HTR-8/SVneo (cell line): ENCODE data around the gene RND2.

Experiments used
- DNase-seq: peaks from one replicate; pipeline ENCODE4 v3.0.0; 2011; ENCODE audit warnings: low spot score, mixed read lengths; ENCODE audit not compliant: insufficient read length
- FAIRE-seq: peaks from 2 replicates; lab custom pipeline; 2011; peaks lifted over from hg19 to GRCh38; lab: Jason Lieb, UNC

RND2 gene

DNA sequence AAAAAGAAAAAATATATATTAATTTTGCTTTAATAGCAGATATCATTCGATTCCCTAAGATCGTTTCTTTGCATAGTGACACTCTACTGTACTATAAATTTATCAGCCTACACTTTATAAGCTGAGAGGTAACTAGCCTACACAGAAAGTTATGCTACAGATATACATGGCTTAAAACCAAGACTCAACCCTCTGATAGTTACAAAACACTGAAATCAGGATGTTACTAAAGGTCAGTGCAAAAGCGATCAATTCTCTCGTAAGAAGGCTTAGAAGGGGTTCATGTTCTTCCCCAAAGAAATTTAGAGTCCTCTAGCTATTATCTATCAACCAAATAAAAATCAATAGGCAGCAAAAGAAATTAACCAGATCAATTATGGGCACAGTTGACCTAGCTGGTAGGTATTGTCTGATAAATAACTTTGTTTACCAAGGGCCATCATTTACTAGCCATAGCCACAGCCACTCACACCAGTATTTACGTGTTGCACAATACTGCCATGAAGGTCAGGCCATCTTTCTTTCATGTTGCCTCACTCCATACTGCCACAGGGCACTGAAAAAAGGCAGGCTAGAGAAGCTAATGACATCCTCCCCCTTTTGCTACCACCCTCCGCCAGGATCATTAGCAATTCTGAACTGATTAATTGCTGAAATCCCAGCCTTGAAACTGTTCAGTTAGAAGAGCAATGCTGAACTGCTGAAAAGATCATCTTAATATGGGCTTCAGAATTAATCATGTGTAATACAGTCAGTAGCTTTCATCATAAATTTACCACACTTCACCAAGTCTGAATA lies 43.7 kb downstream of the RND2 start:
- DNase-seq, result no peak
- no peak for FAIRE-seq

GRCh38 chr17:43069368-43069898 lies 44.4 kb downstream of the RND2 start:
- no peak for FAIRE-seq
- no peak for DNase-seq

GRCh38 chr17:43070257-43070656 lies 45.2 kb downstream of the RND2 start:
- no peak for FAIRE-seq
- no peak for DNase-seq

DNA sequence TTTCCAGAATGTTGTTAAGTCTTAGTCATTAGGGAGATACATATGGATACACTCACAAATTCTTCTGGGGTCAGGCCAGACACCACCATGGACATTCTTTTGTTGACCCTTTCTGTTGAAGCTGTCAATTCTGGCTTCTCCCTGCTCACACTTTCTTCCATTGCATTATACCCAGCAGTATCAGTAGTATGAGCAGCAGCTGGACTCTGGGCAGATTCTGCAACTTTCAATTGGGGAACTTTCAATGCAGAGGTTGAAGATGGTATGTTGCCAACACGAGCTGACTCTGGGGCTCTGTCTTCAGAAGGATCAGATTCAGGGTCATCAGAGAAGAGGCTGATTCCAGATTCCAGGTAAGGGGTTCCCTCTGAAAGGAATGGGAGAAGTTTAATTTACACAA lies 45.8 kb downstream of the RND2 start:
- DNase-seq, result no peak
- FAIRE-seq, result no peak

GRCh38 chr17:43074869-43075268 lies 49.8 kb downstream of the RND2 start:
- DNase-seq, result no peak
- no peak for FAIRE-seq

DNA sequence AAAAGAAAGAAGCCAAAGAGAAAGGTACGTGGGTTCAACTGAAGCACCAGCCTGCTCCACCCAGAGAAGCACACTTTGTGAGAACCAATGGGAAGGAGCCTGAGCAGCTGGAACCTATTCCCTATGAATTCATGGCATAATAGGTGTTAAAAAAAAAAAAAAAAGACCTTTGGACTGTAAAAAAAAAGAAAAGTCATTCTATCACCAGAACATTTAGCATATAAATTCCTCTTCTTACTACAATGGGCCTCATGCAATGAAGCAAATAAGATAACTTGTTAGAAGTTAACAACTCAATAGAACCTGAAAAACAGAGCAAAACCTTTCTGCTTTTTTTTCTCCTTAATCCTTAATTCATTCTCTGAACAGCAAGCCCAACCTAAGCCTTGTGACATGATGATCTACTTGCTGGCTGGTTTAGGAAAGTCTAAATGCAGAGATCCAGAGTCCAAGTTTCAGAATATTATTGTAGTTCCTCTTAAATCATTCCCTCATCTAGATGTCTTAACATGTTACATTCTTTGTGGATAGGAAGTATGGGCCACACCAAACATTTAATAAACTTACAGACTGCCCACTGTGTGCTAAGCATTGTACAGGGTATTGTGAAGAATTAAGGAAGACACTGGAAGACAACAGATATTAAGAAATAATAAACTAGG lies 54.7 kb downstream of the RND2 start:
- no peak for FAIRE-seq

More for the DNA sequence above, 54.7 kb downstream of the RND2 start:
- DNase-seq, result no peak
